SK-N-SH (cell line): ENCODE results near the gene OAF. TPM values are rescaled to one million over a fixed set of nuclear protein-coding genes. Genes with fewer than 3 reads are reported as not detected.

Experiments used
- CTCF ChIA-PET: fragments of 300-600, 350-600 bp; formaldehyde crosslinking; extraction: SDS; loops from one replicate; lab custom pipeline; 2021; lab: Yijun Ruan, JAX
- POLR2A ChIA-PET: fragments of 350-600 bp; sonication (Branson Sonifier 250); formaldehyde crosslinking; extraction: SDS; loops from one replicate; lab custom pipeline; 2020; ENCODE audit warnings: antibody characterized with exemption, inconsistent platforms; lab: Yijun Ruan, JAX
- DNase-seq: peaks from one replicate; pipeline ENCODE4 v3.0.0; 2012
- H2AFZ ChIP-seq: fragments of 200-600 bp; sonication (generic); 2 replicates; pipeline ENCODE4 v1.8.1; 2016; ENCODE audit warnings: antibody characterized with exemption, mild to moderate bottlenecking, low read depth
- H3F3A ChIP-seq: fragments of 200-600 bp; sonication (generic); replicated peaks from 2 replicates; pipeline ENCODE3; 2016; ENCODE audit warnings: antibody characterized with exemption, mild to moderate bottlenecking; ENCODE audit not compliant: insufficient read depth
- H3K27ac ChIP-seq, 2 experiments: fragments of 200-500 bp in 1 of 2; fragments of 200-600 bp in 1 of 2; sonication (Bioruptor generic) in 1 of 2; sonication (generic), shearing (Covaris generic) in 1 of 2; 2 replicates each; pipeline versions ENCODE4 v1.5.1 to v1.6.1; 2014 to 2016; ENCODE audit warnings: low read depth in 2 of 2, inconsistent platforms in 1 of 2, low read length in 1 of 2, mild to moderate bottlenecking in 1 of 2, mixed read lengths in 1 of 2
- H3K27me3 ChIP-seq: fragments of 200-600 bp; sonication (generic), shearing (Covaris generic); 2 replicates; pipeline ENCODE4 v1.6.1; 2016; ENCODE audit warnings: mixed run types; ENCODE audit not compliant: insufficient read depth
- H3K36me3 ChIP-seq, 2 experiments: fragments of 200-500 bp in 1 of 2; fragments of 200-600 bp in 1 of 2; sonication (Bioruptor generic) in 1 of 2; sonication (generic) in 1 of 2; replicated peaks in 1 of 2; 2 replicates each; pipeline versions ENCODE3 to v1.5.1; 2014 to 2016; ENCODE audit warnings: low read length in 1 of 2, mild to moderate bottlenecking in 1 of 2; ENCODE audit not compliant: insufficient read depth in 2 of 2, control insufficient read depth in 1 of 2
- H3K4me1 ChIP-seq, 2 experiments: fragments of 200-500 bp in 1 of 2; fragments of 200-600 bp in 1 of 2; sonication (Bioruptor generic) in 1 of 2; sonication (generic), shearing (Covaris generic) in 1 of 2; 2 replicates each; pipeline versions ENCODE4 v1.5.1 to v1.6.1; 2014 to 2016; ENCODE audit warnings: low read depth in 1 of 2, low read length in 1 of 2, mixed run types in 1 of 2; ENCODE audit not compliant: insufficient read depth in 2 of 2, control insufficient read depth in 1 of 2
- H3K4me2 ChIP-seq: fragments of 200-600 bp; sonication (generic), shearing (Covaris generic); 2 replicates; pipeline ENCODE4 v1.6.1; 2017; ENCODE audit warnings: mixed run types
- H3K4me3 ChIP-seq, 2 experiments: fragments of 200-500 bp in 1 of 2; fragments of 200-600 bp in 1 of 2; sonication (Bioruptor generic) in 1 of 2; sonication (generic), shearing (Covaris generic) in 1 of 2; 2 replicates each; pipeline versions ENCODE4 v1.5.1 to v1.8.1; 2014 to 2016; ENCODE audit warnings: low read depth in 2 of 2, inconsistent platforms in 1 of 2, low read length in 1 of 2, mild to moderate bottlenecking in 1 of 2, mixed read lengths in 1 of 2, moderate library complexity in 1 of 2
- H3K79me2 ChIP-seq: fragments of 200-600 bp; sonication (generic); 2 replicates; pipeline ENCODE4 v1.8.1; 2017; ENCODE audit warnings: mild to moderate bottlenecking; ENCODE audit not compliant: insufficient read depth
- H3K9ac ChIP-seq: fragments of 200-600 bp; sonication (generic); 2 replicates; pipeline ENCODE4 v1.6.1; 2017; ENCODE audit warnings: mixed run types
- H3K9me2 ChIP-seq: fragments of 200-600 bp; sonication (generic); 2 replicates; pipeline ENCODE4 v1.6.1; 2017; ENCODE audit warnings: mixed run types
- H3K9me3 ChIP-seq: fragments of 200-600 bp; sonication (generic); 2 replicates; pipeline ENCODE4 v1.6.1; 2017; ENCODE audit warnings: mixed run types, mild to moderate bottlenecking, moderate library complexity
- H4K20me1 ChIP-seq: fragments of 200-600 bp; sonication (generic); 2 replicates; pipeline ENCODE4 v1.6.1; 2017; ENCODE audit warnings: mild to moderate bottlenecking, mixed run types; ENCODE audit not compliant: insufficient read depth
- CHD2 ChIP-seq: fragments of 150-350 bp; IDR thresholded peaks from 2 replicates; pipeline ENCODE4 v1.6.1; 2018; ENCODE audit warnings: low read length; ENCODE audit not compliant: partially characterized antibody
- FOSL2 ChIP-seq: IDR thresholded peaks from 2 replicates; pipeline ENCODE4 v1.4.0; 2012; ENCODE audit warnings: low read depth, mild to moderate bottlenecking, moderate library complexity, borderline replicate concordance
- FOXJ3 ChIP-seq: sonication (generic); formaldehyde crosslinking; IDR thresholded peaks from 2 replicates; pipeline ENCODE4 v1.5.1; 2020; ENCODE audit warnings: mild to moderate bottlenecking, missing genetic modification reagents
- GATA2 ChIP-seq: sonication (generic); formaldehyde crosslinking; IDR thresholded peaks from 2 replicates; pipeline ENCODE4 v1.5.0; 2020; ENCODE audit warnings: mild to moderate bottlenecking, missing genetic modification reagents
- JUND ChIP-seq: IDR thresholded peaks from 2 replicates; pipeline ENCODE4 v1.4.0; 2012
- RAD21 ChIP-seq: IDR thresholded peaks from 2 replicates; pipeline ENCODE4 v1.6.1; 2012; ENCODE audit warnings: mild to moderate bottlenecking, low read length
- RCOR1 ChIP-seq: fragments of 150-350 bp; IDR thresholded peaks from 2 replicates; pipeline ENCODE4 v1.6.1; 2017; ENCODE audit warnings: antibody characterized with exemption, low read length
- TCF12 ChIP-seq: IDR thresholded peaks from 2 replicates; pipeline ENCODE4 v1.4.0; 2012
- WGBS: methylation state at CpG from one replicate; pipeline ENCODE4 v1.1.6; 2017; ENCODE audit warnings: low lambda C conversion rate; 5-methylcytosine and 5-hydroxymethylcytosine counted together
- polyA plus RNA-seq, 3 experiments: library from polyadenylated mRNA; depleted of rRNA; stranded (reverse); fragments of >200 nt; gene quantifications; 2 replicates each; pipeline ENCODE4 v1.2.3, GENCODE V29; 2012
- TF ChIP-seq, protein P1 (sequence below): fragments of 150-350 bp; IDR thresholded peaks from 2 replicates; pipeline ENCODE4 v1.6.1; 2017; ENCODE audit warnings: antibody characterized with exemption, low read length, low read depth, borderline replicate concordance
- TF ChIP-seq, protein P2 (sequence below): fragments of 200-600 bp; sonication (generic); IDR thresholded peaks from 2 replicates; pipeline ENCODE4 v1.6.1; 2017; ENCODE audit warnings: antibody characterized with exemption, mild to moderate bottlenecking, moderate library complexity
- TF ChIP-seq, protein P3 (sequence below): IDR thresholded peaks from 2 replicates; pipeline ENCODE4; 2012

The OAF gene
- polyA plus RNA-seq, 1 of the 3 experiments (the other 2 are of a cell fraction), result 28.0 TPM

DNA sequence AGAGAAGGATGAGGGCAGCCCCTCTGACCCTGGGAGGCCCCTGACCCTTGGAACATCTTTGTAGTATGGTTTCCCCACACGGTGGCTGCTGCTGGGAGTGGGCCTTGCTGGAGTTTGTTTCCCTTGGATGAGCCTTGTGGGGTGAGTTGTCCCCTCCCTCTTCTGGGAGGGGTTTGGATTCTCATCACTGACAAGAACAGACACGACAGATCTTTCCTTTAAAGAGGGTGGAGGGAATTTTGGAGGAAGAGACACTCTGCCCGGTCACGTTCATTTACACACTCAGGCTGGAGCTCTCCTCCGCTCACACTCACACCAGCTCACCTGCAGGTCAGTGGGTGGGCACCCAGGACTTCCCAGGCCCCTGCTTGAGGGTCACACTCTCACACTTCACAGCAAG is 60.8 kb downstream of the OAF start:
- ChIA-PET CTCF (no interaction called here), POLR2A (no interaction called here)
- no peak overlapping the region for H3K4me3 ChIP-seq
- no peak overlapping the region for H3K9ac ChIP-seq
- H2AFZ ChIP-seq, result no peak overlapping the region
- no peak overlapping the region for H3K27ac ChIP-seq
- no peak overlapping the region for H3K4me2 ChIP-seq
- no peaks in the 10 kb centered on the region; the same call in 1 of the 2 replicates for H3K27me3 ChIP-seq
- WGBS, result 78% methylated on average over 4 of the region's 5 CpGs
- no peak for DNase-seq
- H3K79me2 ChIP-seq, result no peaks in the 10 kb centered on the region
- no peaks in the 10 kb centered on the region for H3F3A ChIP-seq
- H3K9me2 ChIP-seq, result no peaks in the 10 kb centered on the region
- TF ChIP-seq RCOR1 (no peak), CHD2 (no peak), FOSL2 (no peak), FOXJ3 (CRISPR knock-in tag) (no peak), RAD21 (no peak)
- TF ChIP-seq, protein P1, sequence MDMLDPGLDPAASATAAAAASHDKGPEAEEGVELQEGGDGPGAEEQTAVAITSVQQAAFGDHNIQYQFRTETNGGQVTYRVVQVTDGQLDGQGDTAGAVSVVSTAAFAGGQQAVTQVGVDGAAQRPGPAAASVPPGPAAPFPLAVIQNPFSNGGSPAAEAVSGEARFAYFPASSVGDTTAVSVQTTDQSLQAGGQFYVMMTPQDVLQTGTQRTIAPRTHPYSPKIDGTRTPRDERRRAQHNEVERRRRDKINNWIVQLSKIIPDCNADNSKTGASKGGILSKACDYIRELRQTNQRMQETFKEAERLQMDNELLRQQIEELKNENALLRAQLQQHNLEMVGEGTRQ, result no peak
- TF ChIP-seq, protein P2, sequence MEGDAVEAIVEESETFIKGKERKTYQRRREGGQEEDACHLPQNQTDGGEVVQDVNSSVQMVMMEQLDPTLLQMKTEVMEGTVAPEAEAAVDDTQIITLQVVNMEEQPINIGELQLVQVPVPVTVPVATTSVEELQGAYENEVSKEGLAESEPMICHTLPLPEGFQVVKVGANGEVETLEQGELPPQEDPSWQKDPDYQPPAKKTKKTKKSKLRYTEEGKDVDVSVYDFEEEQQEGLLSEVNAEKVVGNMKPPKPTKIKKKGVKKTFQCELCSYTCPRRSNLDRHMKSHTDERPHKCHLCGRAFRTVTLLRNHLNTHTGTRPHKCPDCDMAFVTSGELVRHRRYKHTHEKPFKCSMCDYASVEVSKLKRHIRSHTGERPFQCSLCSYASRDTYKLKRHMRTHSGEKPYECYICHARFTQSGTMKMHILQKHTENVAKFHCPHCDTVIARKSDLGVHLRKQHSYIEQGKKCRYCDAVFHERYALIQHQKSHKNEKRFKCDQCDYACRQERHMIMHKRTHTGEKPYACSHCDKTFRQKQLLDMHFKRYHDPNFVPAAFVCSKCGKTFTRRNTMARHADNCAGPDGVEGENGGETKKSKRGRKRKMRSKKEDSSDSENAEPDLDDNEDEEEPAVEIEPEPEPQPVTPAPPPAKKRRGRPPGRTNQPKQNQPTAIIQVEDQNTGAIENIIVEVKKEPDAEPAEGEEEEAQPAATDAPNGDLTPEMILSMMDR, result no peak
- TF ChIP-seq, protein P3, sequence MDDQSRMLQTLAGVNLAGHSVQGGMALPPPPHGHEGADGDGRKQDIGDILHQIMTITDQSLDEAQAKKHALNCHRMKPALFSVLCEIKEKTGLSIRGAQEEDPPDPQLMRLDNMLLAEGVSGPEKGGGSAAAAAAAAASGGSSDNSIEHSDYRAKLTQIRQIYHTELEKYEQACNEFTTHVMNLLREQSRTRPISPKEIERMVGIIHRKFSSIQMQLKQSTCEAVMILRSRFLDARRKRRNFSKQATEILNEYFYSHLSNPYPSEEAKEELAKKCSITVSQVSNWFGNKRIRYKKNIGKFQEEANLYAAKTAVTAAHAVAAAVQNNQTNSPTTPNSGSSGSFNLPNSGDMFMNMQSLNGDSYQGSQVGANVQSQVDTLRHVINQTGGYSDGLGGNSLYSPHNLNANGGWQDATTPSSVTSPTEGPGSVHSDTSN, result no peak
- no peaks in the 10 kb centered on the region for H3K36me3 ChIP-seq
- H4K20me1 ChIP-seq, result no peaks in the 10 kb centered on the region
- no peaks in the 10 kb centered on the region for H3K9me3 ChIP-seq
- H3K4me1 ChIP-seq, result no peaks in the 10 kb centered on the region

DNA sequence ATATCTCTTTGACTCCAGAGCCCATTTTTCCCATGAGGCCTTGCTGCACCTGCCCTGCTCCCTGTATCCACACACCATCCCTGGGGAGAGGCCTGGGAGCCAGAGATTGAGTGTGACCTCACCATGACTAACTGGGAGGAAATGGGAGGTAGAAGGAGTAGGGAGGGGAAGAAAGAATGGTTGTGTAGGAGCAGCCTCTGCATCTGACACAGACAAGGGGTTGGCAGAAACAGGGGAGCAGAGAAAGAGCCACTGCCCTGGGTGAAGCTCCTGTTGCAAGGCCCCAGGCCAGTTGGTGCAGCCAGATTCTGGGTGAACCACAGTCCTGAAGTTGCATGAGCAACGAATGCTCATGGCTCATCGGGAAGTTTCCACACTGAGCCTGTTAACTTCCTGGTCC is 61.5 kb downstream of the OAF start:
- Histone ChIP-seq H3K27me3 (no peaks in the 10 kb centered on the region; the same call in 1 of the 2 replicates), H3K9me3 (no peaks in the 10 kb centered on the region), H2AFZ (peak overlapping the region; percentile 63; the same call in 1 of the 2 replicates), H3K4me2 (no peak overlapping the region)
- CTCF ChIA-PET, result no interaction called here
- TF ChIP-seq FOSL2 (peak; percentile 81), GATA2 (no peak), JUND (peak; percentile 31; the same call in 1 of the 2 replicates), TCF12 (peak; percentile 48; the same call in 1 of the 2 replicates)
- TF ChIP-seq, all 33 proteins: peak for 3
- Histone ChIP-seq H3K36me3 (no peaks in the 10 kb centered on the region), H3K4me3 (no peak overlapping the region), H3K9me2 (no peaks in the 10 kb centered on the region), H3K9ac (no peak overlapping the region), H3K27ac (no peak overlapping the region), H3K4me1 (no peaks in the 10 kb centered on the region), H3F3A (no peaks in the 10 kb centered on the region), H4K20me1 (no peaks in the 10 kb centered on the region), H3K79me2 (no peaks in the 10 kb centered on the region)
- DNase-seq, result no peak
- WGBS, result 90% methylated on average over 2 of the region's 2 CpGs
- POLR2A ChIA-PET, result no interaction called here
